Uterus (tissue), 2 donors: ENCODE data around the gene NUP93.

Source experiments
- POLR2A ChIP-seq, 2 donors: fragments of 450-650 bp; IDR thresholded peaks; one replicate each; pipeline ENCODE4 v1.6.1; 2016; ENCODE audit warnings: antibody characterized with exemption in 2 of 2, mild to moderate bottlenecking in 1 of 2, moderate library complexity in 1 of 2
- TF ChIP-seq, protein P1 (sequence below), 4 experiments: fragments of 200-600 bp in 2 of 4; fragments of 450-650 bp in 2 of 4; sonication (generic) in 2 of 4; IDR thresholded peaks; one replicate each; pipeline ENCODE4 v1.5.1; 2016 to 2019; ENCODE audit warnings: antibody characterized with exemption in 4 of 4, mild to moderate bottlenecking in 2 of 4, moderate library complexity in 1 of 4

- TF ChIP-seq, protein P1, sequence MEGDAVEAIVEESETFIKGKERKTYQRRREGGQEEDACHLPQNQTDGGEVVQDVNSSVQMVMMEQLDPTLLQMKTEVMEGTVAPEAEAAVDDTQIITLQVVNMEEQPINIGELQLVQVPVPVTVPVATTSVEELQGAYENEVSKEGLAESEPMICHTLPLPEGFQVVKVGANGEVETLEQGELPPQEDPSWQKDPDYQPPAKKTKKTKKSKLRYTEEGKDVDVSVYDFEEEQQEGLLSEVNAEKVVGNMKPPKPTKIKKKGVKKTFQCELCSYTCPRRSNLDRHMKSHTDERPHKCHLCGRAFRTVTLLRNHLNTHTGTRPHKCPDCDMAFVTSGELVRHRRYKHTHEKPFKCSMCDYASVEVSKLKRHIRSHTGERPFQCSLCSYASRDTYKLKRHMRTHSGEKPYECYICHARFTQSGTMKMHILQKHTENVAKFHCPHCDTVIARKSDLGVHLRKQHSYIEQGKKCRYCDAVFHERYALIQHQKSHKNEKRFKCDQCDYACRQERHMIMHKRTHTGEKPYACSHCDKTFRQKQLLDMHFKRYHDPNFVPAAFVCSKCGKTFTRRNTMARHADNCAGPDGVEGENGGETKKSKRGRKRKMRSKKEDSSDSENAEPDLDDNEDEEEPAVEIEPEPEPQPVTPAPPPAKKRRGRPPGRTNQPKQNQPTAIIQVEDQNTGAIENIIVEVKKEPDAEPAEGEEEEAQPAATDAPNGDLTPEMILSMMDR (IDR thresholded peaks at IDR 0.05), result no peak
- TF ChIP-seq POLR2A (IDR thresholded peaks at IDR 0.05), result no peak
These were observed 71.8 kb downstream of the NUP93 start for GRCh38 chr16:56801762-56802161.
